HCT116 (cell line): ENCODE data around the gene TMTC2.

ENCODE experiments used
- EZH2 ChIP-seq: fragments of 200-600 bp; sonication (generic); IDR thresholded peaks from 2 replicates; pipeline ENCODE4 v1.6.1; 2017; ENCODE audit warnings: antibody characterized with exemption, mixed run types
- EZH2phosphoT487 ChIP-seq: fragments of 200-600 bp; IDR thresholded peaks from 2 replicates; pipeline ENCODE4 v1.6.1; 2018; ENCODE audit warnings: antibody characterized with exemption, borderline replicate concordance

- TF ChIP-seq EZH2 (no peak), EZH2phosphoT487 (no peak)
These were observed 176.4 kb downstream of the TMTC2 start for GRCh38 chr12:82862876-82863649.
